CD4-positive, alpha-beta memory T cell (primary cell): ENCODE measurements around the gene ATP7B. TPM values are rescaled to one million over a fixed set of nuclear protein-coding genes. Genes with fewer than 3 reads are reported as not detected.
A peak's percentile ranks its signal among the peaks of the same experiment; 100 is the strongest.

Experiments used
- CTCF ChIA-PET: fragments of 350-600 bp; sonication (Branson Sonifier 250); formaldehyde crosslinking; loops from one replicate; lab custom pipeline; 2021; ENCODE audit warnings: inconsistent platforms; ENCODE audit not compliant: partially characterized antibody; lab: Charles Lee
- POLR2A ChIA-PET: fragments of 350-600 bp; sonication (Branson Sonifier 250); formaldehyde crosslinking; loops from one replicate; lab custom pipeline; 2021; ENCODE audit not compliant: partially characterized antibody; lab: Charles Lee
- DNase-seq, 5 donors: peaks; one replicate each; pipeline versions ENCODE4 v3.0.0 to v3.0.0-alpha.2; 2020 to 2022; ENCODE audit warnings: mixed read lengths in 1 of 5
- H3K27ac ChIP-seq: one replicate; pipeline ENCODE4 v1.7.0; 2013; ENCODE audit warnings: low read depth, low read length
- H3K27me3 ChIP-seq: 2 replicates; pipeline ENCODE4 v1.7.0; 2013; ENCODE audit warnings: mild to moderate bottlenecking, low read length, moderate library complexity; ENCODE audit not compliant: insufficient read depth
- H3K36me3 ChIP-seq: 2 replicates; pipeline ENCODE4 v1.7.0; 2013; ENCODE audit warnings: mild to moderate bottlenecking, low read length, moderate library complexity; ENCODE audit not compliant: insufficient read depth
- H3K4me1 ChIP-seq: 2 replicates; pipeline ENCODE4 v1.7.0; 2013; ENCODE audit warnings: mild to moderate bottlenecking, low read length, moderate library complexity; ENCODE audit not compliant: insufficient read depth
- H3K4me3 ChIP-seq, 2 donors: one replicate each; pipeline ENCODE4 v1.7.0; 2013; ENCODE audit warnings: low read length in 2 of 2, mild to moderate bottlenecking in 1 of 2
- H3K9me3 ChIP-seq, 2 donors: one replicate each; pipeline ENCODE4 v1.7.0; 2013; ENCODE audit warnings: low read length in 2 of 2, control low read depth in 1 of 2; ENCODE audit not compliant: control insufficient read depth in 1 of 2
- H3K27ac Mint-ChIP-seq, 7 donors: one replicate each; pipeline ENCODE4 v1.8.0; 2020 to 2021; ENCODE audit warnings: mixed read lengths in 7 of 7, mild to moderate bottlenecking in 6 of 7, inconsistent platforms in 3 of 7, moderate library complexity in 3 of 7
- H3K27me3 Mint-ChIP-seq, 2 donors: one replicate each; pipeline ENCODE4 v1.8.0; 2020 to 2021; ENCODE audit warnings: mixed read lengths in 2 of 2
- H3K36me3 Mint-ChIP-seq, 2 donors: one replicate each; pipeline ENCODE4 v1.8.0; 2020 to 2021; ENCODE audit warnings: mixed read lengths in 2 of 2, inconsistent platforms in 1 of 2, mild to moderate bottlenecking in 1 of 2
- H3K4me1 Mint-ChIP-seq, 4 donors: one replicate each; pipeline ENCODE4 v1.8.0; 2020 to 2021; ENCODE audit warnings: mixed read lengths in 4 of 4, mild to moderate bottlenecking in 1 of 4
- H3K4me3 Mint-ChIP-seq, 8 donors: one replicate each; pipeline ENCODE4 v1.8.0; 2020 to 2021; ENCODE audit warnings: mixed read lengths in 8 of 8, mild to moderate bottlenecking in 7 of 8, moderate library complexity in 6 of 8, inconsistent platforms in 3 of 8
- H3K9me3 Mint-ChIP-seq, 8 donors: one replicate each; pipeline ENCODE4 v1.8.0; 2020 to 2021; ENCODE audit warnings: mixed read lengths in 8 of 8, mild to moderate bottlenecking in 5 of 8, inconsistent platforms in 3 of 8, moderate library complexity in 1 of 8
- intact Hi-C: fragments of 100-400 bp; cut with micrococcal nuclease; formaldehyde crosslinking; loops from one replicate; pipeline ENCODE4 v1.15.1; 2023
- polyA plus RNA-seq, 2 donors: library from polyadenylated mRNA; unstranded; fragments of 300-500 nt; fragmentation: Illumina TruSeq; gene quantifications; one replicate each; pipeline ENCODE4 v1.2.3, GENCODE V29; 2021
- total RNA-seq, 2 experiments: library from RNA; stranded (reverse); gene quantifications; one replicate each; pipeline ENCODE4 v1.2.3, GENCODE V29; 2021

ATP7B gene
- total and polyA plus RNA-seq, 4 experiments from 2014 or later, result 0.28 to 1.4 (median 0.87) TPM

DNA sequence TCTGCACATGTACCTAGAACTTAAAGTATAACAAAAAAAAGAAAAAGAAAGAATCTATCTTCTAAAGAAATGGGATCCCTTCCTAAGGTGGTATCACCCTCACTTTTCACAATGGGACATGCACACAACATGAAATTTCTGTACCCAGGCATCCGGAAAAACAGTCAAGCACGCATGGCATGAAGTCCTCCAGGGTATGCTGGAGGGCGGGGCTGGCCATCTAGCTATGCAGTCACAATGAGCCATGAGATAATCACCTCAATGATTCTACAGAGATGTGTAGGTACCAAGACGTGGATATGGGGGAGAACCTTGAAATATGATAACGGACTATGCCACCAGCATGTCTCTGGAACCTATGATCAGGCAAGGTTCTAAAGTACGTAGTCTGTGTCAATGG, 79.6 kb downstream of the ATP7B start:
- intact Hi-C loops, result no loop called here
- Histone ChIP-seq H3K27ac (no peak overlapping the region), H3K27me3 (no peaks in the 10 kb centered on the region), H3K4me3 (no peak overlapping the region), H3K9me3 (no peaks in the 10 kb centered on the region), H3K4me1 (peaks cover 8% of the 10 kb centered on the region), H3K36me3 (no peaks in the 10 kb centered on the region)
- Mint-ChIP-seq H3K27me3 (no peaks in the 10 kb centered on the region), H3K4me1 (peaks cover 0 to 1% (median under 1%) of the 10 kb centered on the region in 4 donors), H3K4me3 (no peak overlapping the region), H3K36me3 (no peaks in the 10 kb centered on the region), H3K9me3 (no peaks in the 10 kb centered on the region), H3K27ac (no peak overlapping the region)
- ChIA-PET CTCF (interaction anchor here (0.7 kb wide), 1 partner anchor 17 kb away, joined by 4 read pairs; no protein-coding TSS in a partner anchor), POLR2A (interaction anchor here (0.6 kb wide), 1 partner anchor 8 kb away, joined by 6 read pairs; no protein-coding TSS in a partner anchor)
- no peak for DNase-seq

DNA sequence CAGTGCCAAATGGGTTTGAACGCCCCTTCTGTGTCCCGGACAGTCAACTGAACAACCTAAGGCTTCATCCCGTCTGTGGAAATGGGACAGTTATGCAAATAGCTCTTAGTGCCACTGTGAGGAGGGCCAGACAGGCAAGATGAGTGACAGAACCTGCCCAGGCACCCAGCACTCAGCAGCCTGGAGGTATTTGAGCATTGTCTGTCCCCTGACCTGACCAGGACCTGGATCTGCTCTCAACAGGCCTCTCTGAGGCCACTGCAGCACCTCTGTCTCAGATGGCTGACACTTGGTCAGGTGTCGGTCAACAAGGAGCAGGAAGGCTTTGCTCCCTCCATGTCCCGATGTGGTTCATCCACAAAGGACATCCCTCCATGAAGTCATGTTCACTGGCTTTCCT, 81.6 kb downstream of the ATP7B start:
- Mint-ChIP-seq H3K9me3 (no peaks in the 10 kb centered on the region), H3K27ac (no peak overlapping the region), H3K27me3 (peaks cover 3 to 7% of the 10 kb centered on the region in 2 donors), H3K36me3 (no peaks in the 10 kb centered on the region), H3K4me3 (no peak overlapping the region), H3K4me1 (peaks cover 10 to 12% (median 12%) of the 10 kb centered on the region in 4 donors)
- Histone ChIP-seq H3K27ac (no peak overlapping the region), H3K27me3 (no peaks in the 10 kb centered on the region), H3K4me1 (peaks cover 7% of the 10 kb centered on the region), H3K9me3 (no peaks in the 10 kb centered on the region), H3K4me3 (no peak overlapping the region), H3K36me3 (no peaks in the 10 kb centered on the region)
- CTCF ChIA-PET, result no interaction called here
- DNase-seq, result no peak
- POLR2A ChIA-PET, result no interaction called here
- intact Hi-C loops, result no loop called here

GRCh38 chr13:51928231-51928630, 83.0 kb downstream of the ATP7B start:
- Histone ChIP-seq H3K4me3 (no peak overlapping the region), H3K27me3 (no peaks in the 10 kb centered on the region), H3K27ac (no peak overlapping the region), H3K4me1 (peaks cover 22% of the 10 kb centered on the region), H3K9me3 (no peaks in the 10 kb centered on the region), H3K36me3 (no peaks in the 10 kb centered on the region)
- Mint-ChIP-seq H3K9me3 (no peaks in the 10 kb centered on the region), H3K36me3 (no peaks in the 10 kb centered on the region), H3K4me3 (no peak overlapping the region), H3K27me3 (peaks cover 3 to 7% of the 10 kb centered on the region in 2 donors), H3K27ac (no peak overlapping the region), H3K4me1 (peaks cover 14 to 21% (median 15%) of the 10 kb centered on the region in 4 donors)
- POLR2A ChIA-PET, result no interaction called here
- no peak for DNase-seq
- CTCF ChIA-PET, result interaction anchor here (0.6 kb wide), 1 partner anchor 14 kb away, joined by 3 read pairs; no protein-coding TSS in a partner anchor
- intact Hi-C loops, result no loop called here

DNA sequence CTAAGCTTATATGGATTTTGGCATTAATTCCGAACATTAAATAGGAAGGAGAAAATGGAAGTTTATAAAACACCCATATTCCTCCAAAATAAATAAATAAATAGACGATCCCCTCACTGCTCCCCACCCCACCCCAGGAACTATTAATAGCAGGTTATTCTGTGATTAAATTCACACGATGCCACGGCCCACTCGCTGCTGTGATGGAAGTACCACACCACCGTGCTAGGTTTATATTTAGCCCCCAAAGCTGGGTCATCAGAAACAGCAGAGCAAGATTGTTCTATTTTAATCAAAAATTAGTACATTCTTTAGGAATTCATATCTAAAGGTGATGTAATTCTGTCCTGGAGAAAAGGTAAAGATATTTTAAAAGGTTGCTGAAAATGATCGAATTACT, 84.1 kb downstream of the ATP7B start:
- CTCF ChIA-PET, result no interaction called here
- Mint-ChIP-seq H3K4me3 (no peak overlapping the region), H3K36me3 (no peaks in the 10 kb centered on the region), H3K27me3 (peaks cover 4 to 7% of the 10 kb centered on the region in 2 donors), H3K4me1 (peaks cover 15 to 26% (median 19%) of the 10 kb centered on the region in 4 donors), H3K9me3 (no peaks in the 10 kb centered on the region), H3K27ac (no peak overlapping the region)
- Histone ChIP-seq H3K27ac (no peak overlapping the region), H3K4me1 (peaks cover 29% of the 10 kb centered on the region), H3K36me3 (no peaks in the 10 kb centered on the region), H3K27me3 (no peaks in the 10 kb centered on the region), H3K4me3 (no peak overlapping the region), H3K9me3 (no peaks in the 10 kb centered on the region)
- intact Hi-C loops, result no loop called here
- no peak for DNase-seq
- POLR2A ChIA-PET, result no interaction called here

DNA sequence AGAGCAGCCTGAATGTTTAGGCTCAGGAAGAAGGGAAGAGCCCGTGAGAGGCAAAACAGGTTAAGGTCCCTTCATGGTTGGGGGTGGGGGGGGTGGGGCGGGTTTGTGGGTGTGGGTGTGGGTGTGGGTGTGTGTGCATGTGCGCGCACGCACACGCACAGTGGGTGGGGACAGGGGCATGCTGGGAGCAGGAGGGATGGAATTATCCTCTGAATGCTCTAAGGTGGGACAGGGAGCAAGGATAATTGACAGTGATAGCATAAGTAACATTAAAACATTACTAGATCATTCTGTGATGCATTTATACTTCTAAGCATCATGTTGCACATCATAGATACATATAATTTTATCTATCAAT, 84.7 kb downstream of the ATP7B start:
- no peaks in the 10 kb centered on the region for H3K9me3 Mint-ChIP-seq
- peaks cover 21 to 26% (median 24%) of the 10 kb centered on the region in 4 donors for H3K4me1 Mint-ChIP-seq
- H3K4me3 Mint-ChIP-seq, result no peak overlapping the region
- Histone ChIP-seq H3K4me3 (no peak overlapping the region), H3K4me1 (peaks cover 32% of the 10 kb centered on the region), H3K27ac (no peak overlapping the region), H3K9me3 (no peaks in the 10 kb centered on the region), H3K36me3 (no peaks in the 10 kb centered on the region), H3K27me3 (no peaks in the 10 kb centered on the region)
- ChIA-PET CTCF (no interaction called here), POLR2A (no interaction called here)
- no peak for DNase-seq
- intact Hi-C loops, result no loop called here
- H3K27me3 Mint-ChIP-seq, result peaks cover 6 to 7% of the 10 kb centered on the region in 2 donors
- no peaks in the 10 kb centered on the region for H3K36me3 Mint-ChIP-seq
- H3K27ac Mint-ChIP-seq, result no peak overlapping the region

DNA sequence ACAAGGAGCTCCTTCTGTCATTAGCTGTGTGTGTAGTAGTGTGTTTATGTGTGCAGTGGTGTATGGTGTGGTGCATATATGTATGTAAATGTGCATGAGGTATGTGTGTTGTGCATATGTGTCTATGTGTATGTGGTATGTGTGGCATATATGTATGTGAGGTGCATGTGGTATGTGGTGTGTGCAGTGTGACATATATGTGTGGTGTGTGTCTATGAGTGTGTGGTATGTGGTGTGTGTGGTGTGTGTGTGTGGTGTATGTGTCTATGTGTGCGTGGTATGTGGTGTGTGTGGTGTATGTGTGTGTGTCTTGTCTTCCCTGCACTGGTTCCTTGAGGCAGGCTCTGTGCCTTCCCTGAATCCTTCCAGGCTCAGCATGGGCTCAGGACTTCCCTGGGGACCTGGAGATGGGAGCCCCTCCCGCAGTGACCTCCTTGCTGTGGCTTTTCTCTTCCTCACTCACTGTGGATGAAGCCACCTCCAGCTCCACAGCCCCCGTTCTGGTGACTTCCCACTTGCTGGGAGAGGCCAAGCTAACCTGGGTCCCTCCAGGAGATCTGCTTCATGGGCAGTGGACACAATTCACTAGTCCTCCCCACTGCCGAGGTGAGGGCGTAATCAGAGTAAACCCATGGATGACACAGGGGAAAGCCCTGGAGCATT, 85.3 kb downstream of the ATP7B start:
- no peaks in the 10 kb centered on the region for H3K9me3 ChIP-seq
- H3K4me3 ChIP-seq, result no peak overlapping the region
- no peaks in the 10 kb centered on the region for H3K36me3 Mint-ChIP-seq
- H3K4me1 ChIP-seq, result peaks cover 32% of the 10 kb centered on the region
- H3K27ac ChIP-seq, result no peak overlapping the region
- peak overlapping the region in 1 of 7 donors; percentile 29 for H3K27ac Mint-ChIP-seq
- no peaks in the 10 kb centered on the region for H3K9me3 Mint-ChIP-seq
- intact Hi-C loops, result no loop called here
- H3K27me3 ChIP-seq, result no peaks in the 10 kb centered on the region
- POLR2A ChIA-PET, result no interaction called here
- no peak for DNase-seq
- H3K4me1 Mint-ChIP-seq, result peaks cover 21 to 26% (median 24%) of the 10 kb centered on the region in 4 donors
- CTCF ChIA-PET, result interaction anchor here (0.8 kb wide), 1 partner anchor 19 kb away, joined by 3 read pairs; no protein-coding TSS in a partner anchor
- no peaks in the 10 kb centered on the region for H3K36me3 ChIP-seq
- peak overlapping the region in 1 of 8 donors; percentile 41 for H3K4me3 Mint-ChIP-seq
- H3K27me3 Mint-ChIP-seq, result peaks cover 6 to 7% of the 10 kb centered on the region in 2 donors

- no peaks in the 10 kb centered on the region for H3K36me3 Mint-ChIP-seq
- ChIA-PET POLR2A (no interaction called here), CTCF (no interaction called here)
- no peaks in the 10 kb centered on the region for H3K9me3 ChIP-seq
- H3K27me3 ChIP-seq, result no peaks in the 10 kb centered on the region
- no peaks in the 10 kb centered on the region for H3K9me3 Mint-ChIP-seq
- H3K4me1 Mint-ChIP-seq, result peaks cover 21 to 26% (median 24%) of the 10 kb centered on the region in 4 donors
- H3K27ac Mint-ChIP-seq, result peak overlapping the region in 4 of 7 donors; percentile 1 to 68 (median 11)
- no peak overlapping the region for H3K4me3 ChIP-seq
- no peaks in the 10 kb centered on the region for H3K36me3 ChIP-seq
- DNase-seq, result no peak
- peaks cover 32% of the 10 kb centered on the region for H3K4me1 ChIP-seq
- peak overlapping the region in 1 of 8 donors; percentile 41 for H3K4me3 Mint-ChIP-seq
- H3K27me3 Mint-ChIP-seq, result peaks cover 6 to 7% of the 10 kb centered on the region in 2 donors
- H3K27ac ChIP-seq, result no peak overlapping the region
- intact Hi-C loops, result no loop called here
Measured at GRCh38 chr13:51924756-51925544, 86.3 kb downstream of the ATP7B start.
